ENCODE results near the gene CHN1. TPM values are rescaled to one million over a fixed set of nuclear protein-coding genes. Genes with fewer than 3 reads are reported as not detected.

Gene CHN1
- total RNA-seq, 4 donors from 2014 or later = 2.7 to 6.1 (median 3.4) TPM

- intact Hi-C loops (cut with DNase I; ENCODE audit: low total_unique reads) = no loop called here
- no peak for DNase-seq (ENCODE audit: low spot score in 2 of 2)
Observed at GRCh38 chr2:174788291-174788929, 216.8 kb downstream of the CHN1 start.

GRCh38 chr2:174787487-174788205, 217.5 kb downstream of the CHN1 start:
- TF ChIP-seq POLR2A (IDR thresholded peaks at IDR 0.05) (no peak), CTCF (IDR thresholded peaks at IDR 0.05) (no peak)
- no peak for DNase-seq (ENCODE audit: low spot score in 2 of 2)
- no peak overlapping the region for H3K4me3 ChIP-seq (ENCODE audit: low read depth, poor library complexity, severe bottlenecking)
- intact Hi-C loops (cut with DNase I; ENCODE audit: low total_unique reads) = no loop called here
- 61 to 67% methylated on average over 5 of the region's 5 CpGs for WGBS, 2 donors

More at GRCh38 chr2:174788291-174788929, 216.8 kb downstream of the CHN1 start:
- WGBS, 2 donors = 45 to 49% methylated on average over 14 to 15 of the region's 15 CpGs
- H3K4me3 ChIP-seq (ENCODE audit: low read depth, poor library complexity, severe bottlenecking) = no peak overlapping the region
- TF ChIP-seq POLR2A (IDR thresholded peaks at IDR 0.05) (no peak), CTCF (IDR thresholded peaks at IDR 0.05) (no peak)

DNA sequence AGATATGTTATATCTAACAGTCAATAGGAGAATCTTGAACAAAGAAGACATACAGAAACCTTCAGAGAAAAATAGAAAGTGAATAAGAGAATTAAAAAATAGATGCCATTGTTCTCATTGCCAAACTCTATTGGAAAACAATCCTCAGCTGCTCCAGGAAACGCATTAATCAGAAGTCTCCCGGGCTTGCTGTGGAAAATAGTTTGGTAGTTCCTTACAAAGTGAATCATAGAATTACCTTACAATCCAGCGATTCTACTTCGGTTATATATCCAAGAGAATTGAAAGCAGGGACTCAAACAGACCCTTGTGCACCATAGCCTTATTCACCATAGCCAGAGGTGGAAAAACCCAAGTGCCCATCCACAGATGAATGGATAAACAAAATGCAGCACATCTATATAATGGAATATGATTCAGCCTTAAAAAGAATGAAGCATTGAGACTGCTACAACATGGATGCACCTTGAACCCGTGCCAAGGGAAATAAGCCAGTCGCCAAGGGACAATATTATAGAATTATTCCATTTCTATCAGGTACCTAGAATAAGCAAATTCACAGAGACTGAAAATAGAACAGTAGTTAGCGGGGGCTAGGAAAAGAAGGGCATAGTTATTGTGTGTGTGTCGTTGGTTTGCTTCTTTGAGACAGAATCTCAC, 219.0 kb downstream of the CHN1 start:
- H3K4me3 ChIP-seq (ENCODE audit: low read depth, poor library complexity, severe bottlenecking) = no peak overlapping the region
- intact Hi-C loops (cut with DNase I; ENCODE audit: low total_unique reads) = no loop called here
- no peak for DNase-seq (ENCODE audit: low spot score in 2 of 2)
- no peak for TF ChIP-seq POLR2A (IDR thresholded peaks at IDR 0.05)
- TF ChIP-seq CTCF (IDR thresholded peaks at IDR 0.05) = no peak
- 66 to 67% methylated on average over 8 of the region's 8 CpGs for WGBS, 2 donors

DNA sequence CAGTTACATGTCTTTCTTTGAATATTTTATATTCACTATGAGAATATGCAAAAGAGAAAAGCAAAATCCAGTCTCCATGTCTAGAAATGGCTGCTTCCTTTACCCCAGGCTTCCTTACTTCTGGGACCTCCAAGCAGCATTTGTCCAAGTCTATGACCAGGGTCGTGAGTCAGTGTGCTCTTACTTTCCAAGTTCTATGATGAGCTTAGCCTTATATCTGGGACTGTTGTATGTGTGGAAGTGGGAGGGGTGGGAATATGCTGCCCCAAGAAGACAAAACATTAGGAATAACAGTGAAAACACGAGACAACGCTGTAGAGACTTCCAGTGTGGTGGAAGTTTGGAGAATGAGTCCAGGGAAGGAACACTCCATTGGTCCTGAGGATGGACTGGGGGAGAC, 219.7 kb downstream of the CHN1 start:
- intact Hi-C loops (cut with DNase I; ENCODE audit: low total_unique reads) = no loop called here
- no peak overlapping the region for H3K4me3 ChIP-seq (ENCODE audit: low read depth, poor library complexity, severe bottlenecking)
- WGBS, 2 donors = 77 to 81% methylated on average over 3 of the region's 3 CpGs
- DNase-seq (ENCODE audit: low spot score in 2 of 2) = no peak
- TF ChIP-seq CTCF (IDR thresholded peaks at IDR 0.05) (no peak), POLR2A (IDR thresholded peaks at IDR 0.05) (no peak)

DNA sequence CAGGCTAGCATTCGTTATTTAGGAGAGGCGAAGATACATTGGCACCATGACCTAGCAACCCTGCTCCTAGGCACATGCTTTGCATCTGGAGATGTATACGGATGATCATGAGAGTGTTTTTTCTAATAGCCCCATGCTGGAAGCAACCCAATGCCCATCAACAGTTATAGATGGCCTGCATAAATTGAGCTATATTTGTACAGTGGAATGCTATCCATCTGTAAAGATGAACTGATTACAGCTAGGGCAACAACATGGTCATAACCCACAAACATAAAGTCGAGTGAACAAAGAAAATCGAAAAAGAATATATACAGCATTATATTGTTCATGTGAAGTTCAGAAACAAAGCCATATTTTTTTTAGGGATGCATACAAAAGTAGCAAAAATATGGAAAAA, 220.3 kb downstream of the CHN1 start:
- intact Hi-C loops (cut with DNase I; ENCODE audit: low total_unique reads) = no loop called here
- WGBS, 2 donors = 87 to 90% methylated on average over 5 of the region's 5 CpGs

More for the DNA sequence above, 220.3 kb downstream of the CHN1 start:
- no peak for TF ChIP-seq POLR2A (IDR thresholded peaks at IDR 0.05)
- TF ChIP-seq CTCF (IDR thresholded peaks at IDR 0.05) = no peak
- no peak overlapping the region for H3K4me3 ChIP-seq (ENCODE audit: low read depth, poor library complexity, severe bottlenecking)
- no peak for DNase-seq (ENCODE audit: low spot score in 2 of 2)
